ENCODE results near the gene OR4D2.

Gene OR4D2

DNA sequence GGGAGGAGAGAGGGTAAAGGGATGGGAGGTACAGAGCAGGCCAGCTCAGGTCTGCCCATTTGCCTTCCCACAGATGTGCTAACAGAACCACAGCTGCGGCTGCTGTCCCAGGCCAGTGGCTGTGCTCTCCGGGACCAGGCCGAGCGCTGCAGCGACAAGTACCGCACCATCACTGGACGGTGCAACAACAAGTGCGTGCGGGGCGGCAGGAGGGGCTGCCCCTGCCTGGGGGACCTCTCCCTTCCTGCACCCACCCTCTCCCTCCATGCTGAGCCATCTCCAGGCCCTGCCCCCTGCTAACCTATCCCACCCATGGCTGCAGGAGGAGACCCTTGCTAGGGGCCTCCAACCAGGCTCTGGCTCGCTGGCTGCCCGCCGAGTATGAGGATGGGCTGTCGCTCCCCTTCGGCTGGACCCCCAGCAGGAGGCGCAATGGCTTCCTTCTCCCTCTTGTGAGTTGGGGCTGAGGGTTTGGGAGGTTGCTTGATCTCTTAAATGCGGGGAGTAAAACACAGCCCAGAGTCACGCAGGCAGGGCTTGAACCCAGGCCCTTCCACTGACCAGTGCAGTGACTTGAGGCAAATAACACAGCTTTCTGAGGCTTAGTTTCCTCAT lies 27.0 kb downstream of the OR4D2 start:
- Histone ChIP-seq H3K4me3 (ENCODE audit: low read depth, low read length) (no peak overlapping the region), H3K9me3 (ENCODE audit: severe bottlenecking) (no peaks in the 10 kb centered on the region), H3K27ac (no peak overlapping the region), H3K36me3 (no peaks in the 10 kb centered on the region), H3K27me3 (ENCODE audit: insufficient read depth, low read depth, severe bottlenecking) (no peaks in the 10 kb centered on the region)
- TF ChIP-seq CTCF (IDR thresholded peaks at IDR 0.05; ENCODE audit: low read depth, low read length) = peak; percentile 36
- DNase-seq = no peak

DNA sequence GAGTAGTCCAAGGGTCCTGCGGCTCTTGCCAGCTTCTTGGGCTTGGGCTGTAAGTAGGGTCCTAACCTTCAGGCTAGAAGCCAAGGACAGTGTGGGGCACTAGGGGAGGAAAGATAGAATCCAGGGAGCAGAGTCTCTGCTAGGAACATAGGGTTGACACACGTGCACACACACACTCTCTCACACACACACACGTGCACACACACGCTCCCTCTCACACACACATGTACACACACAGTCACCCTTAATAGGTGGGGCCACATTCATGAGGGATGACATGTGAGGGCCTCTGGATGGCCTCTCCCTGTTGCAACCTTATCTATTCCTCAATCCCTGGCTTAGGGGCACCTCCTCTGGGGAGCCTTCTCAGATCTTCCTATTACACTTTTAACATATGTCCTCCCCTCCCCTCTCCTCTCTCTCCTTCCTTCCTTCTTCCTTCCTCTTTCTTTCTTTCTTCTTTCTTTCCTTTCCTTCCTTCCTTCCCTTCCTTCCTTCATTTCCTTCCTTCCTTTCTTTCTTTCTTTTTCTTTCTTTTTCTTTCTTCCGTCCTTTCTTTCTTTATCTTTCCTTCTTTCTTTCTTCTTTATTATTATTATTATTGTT lies 28.8 kb downstream of the OR4D2 start:
- no peak for DNase-seq
- H3K9me3 ChIP-seq (ENCODE audit: severe bottlenecking) = no peaks in the 10 kb centered on the region
- TF ChIP-seq CTCF (IDR thresholded peaks at IDR 0.05; ENCODE audit: low read depth, low read length) = no peak
- no peaks in the 10 kb centered on the region for H3K27me3 ChIP-seq (ENCODE audit: insufficient read depth, low read depth, severe bottlenecking)
- no peak overlapping the region for H3K4me3 ChIP-seq (ENCODE audit: low read depth, low read length)
- peak overlapping the region; percentile 54 for H3K27ac ChIP-seq
- no peaks in the 10 kb centered on the region for H3K36me3 ChIP-seq

- H3K9me3 ChIP-seq (ENCODE audit: severe bottlenecking) = no peaks in the 10 kb centered on the region
- H3K4me3 ChIP-seq (ENCODE audit: low read depth, low read length) = no peak overlapping the region
- H3K27me3 ChIP-seq (ENCODE audit: insufficient read depth, low read depth, severe bottlenecking) = no peaks in the 10 kb centered on the region
- H3K27ac ChIP-seq = peak overlapping the region; percentile 54
- no peak for DNase-seq
- no peak for TF ChIP-seq CTCF (IDR thresholded peaks at IDR 0.05; ENCODE audit: low read depth, low read length)
- no peaks in the 10 kb centered on the region for H3K36me3 ChIP-seq
These were observed 29.8 kb downstream of the OR4D2 start for GRCh38 chr17:58196610-58197009.

DNA sequence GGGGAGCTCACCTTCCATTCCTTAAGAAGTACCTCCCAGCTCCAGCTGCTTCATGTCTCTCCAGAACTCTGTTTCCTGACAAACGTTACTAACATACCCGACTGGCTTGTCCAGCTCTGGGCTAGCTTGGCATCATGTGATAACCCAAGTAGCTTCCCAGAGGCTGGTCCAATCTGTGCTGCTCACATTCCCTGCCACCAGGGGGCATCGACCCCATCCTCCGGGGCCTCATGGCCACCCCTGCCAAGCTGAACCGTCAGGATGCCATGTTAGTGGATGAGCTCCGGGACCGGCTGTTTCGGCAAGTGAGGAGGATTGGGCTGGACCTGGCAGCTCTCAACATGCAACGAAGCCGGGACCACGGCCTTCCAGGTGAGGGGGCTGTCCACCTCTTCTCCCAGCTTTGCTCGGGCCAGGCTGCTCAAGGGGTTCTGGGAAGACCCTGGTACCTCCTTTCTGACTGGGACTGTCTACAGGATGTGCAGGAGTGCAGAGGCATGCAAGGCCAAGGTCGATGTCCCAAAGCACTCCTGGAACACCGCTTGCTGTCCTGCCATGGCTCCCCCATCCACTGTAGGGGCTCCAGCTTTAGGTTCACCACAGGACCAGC lies 33.3 kb downstream of the OR4D2 start:
- peak; percentile 89 for TF ChIP-seq CTCF (IDR thresholded peaks at IDR 0.05; ENCODE audit: low read depth, low read length)
- H3K9me3 ChIP-seq (ENCODE audit: severe bottlenecking) = no peaks in the 10 kb centered on the region
- no peak overlapping the region for H3K27ac ChIP-seq
- H3K4me3 ChIP-seq (ENCODE audit: low read depth, low read length) = no peak overlapping the region
- H3K36me3 ChIP-seq = no peaks in the 10 kb centered on the region; the same call in 1 of the 2 replicates
- no peaks in the 10 kb centered on the region for H3K27me3 ChIP-seq (ENCODE audit: insufficient read depth, low read depth, severe bottlenecking)
- peak; percentile 84 for DNase-seq

- Histone ChIP-seq H3K4me3 (ENCODE audit: low read depth, low read length) (no peak overlapping the region), H3K27me3 (ENCODE audit: insufficient read depth, low read depth, severe bottlenecking) (no peaks in the 10 kb centered on the region), H3K9me3 (ENCODE audit: severe bottlenecking) (no peaks in the 10 kb centered on the region), H3K27ac (no peak overlapping the region), H3K36me3 (peaks cover 16% of the 10 kb centered on the region)
- TF ChIP-seq CTCF (IDR thresholded peaks at IDR 0.05; ENCODE audit: low read depth, low read length) = no peak
- DNase-seq = no peak
These were observed 36.1 kb downstream of the OR4D2 start for GRCh38 chr17:58202859-58203258.

Measured in WERI-Rb-1 (cell line).